ENCODE measurements around the gene RETREG3.
"Not testable (repeated sequence)": the region's sequence is repeated elsewhere in the genome, so short reads cannot be mapped to it uniquely, and the experiment has no call there.

RETREG3 gene

DNA sequence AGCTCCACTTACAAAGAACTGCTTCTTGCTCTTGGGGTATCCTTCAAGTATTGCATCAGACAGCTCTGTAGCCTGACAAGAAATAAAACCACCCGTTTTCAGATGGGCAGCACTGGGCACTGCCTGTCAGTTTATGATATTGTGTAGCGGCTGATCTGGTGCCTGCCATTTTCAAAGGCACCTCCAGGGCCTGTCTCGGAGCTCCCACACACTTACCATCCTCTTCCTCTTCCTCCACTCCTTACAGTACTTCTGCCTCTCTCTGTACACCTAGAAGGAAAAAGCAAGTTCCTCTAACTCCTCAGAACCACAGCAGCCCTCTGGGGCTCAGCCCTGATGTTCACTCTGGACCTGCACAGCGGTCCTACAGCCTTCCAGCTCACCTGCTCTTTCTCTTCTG, 36.1 kb downstream of the RETREG3 start:
- no peak for DNase-seq (ENCODE audit: low read depth in 2 of 2)

- DNase-seq (ENCODE audit: low read depth in 2 of 2): no peak
Observed at GRCh38 chr17:42571435-42572225, 37.5 kb downstream of the RETREG3 start.

- no peak for DNase-seq (ENCODE audit: low read depth in 2 of 2)
Observed at GRCh38 chr17:42568341-42569111, 40.6 kb downstream of the RETREG3 start.

GRCh38 chr17:42566883-42567573, 42.1 kb downstream of the RETREG3 start, which contains the start of gene MLX:
TSS of gene MLX (plus strand) at chr17:42567100. CDS start at chr17:42567125, 25 bp downstream.
- DNase-seq (ENCODE audit: low read depth in 2 of 2): peak; percentile 85

DNA sequence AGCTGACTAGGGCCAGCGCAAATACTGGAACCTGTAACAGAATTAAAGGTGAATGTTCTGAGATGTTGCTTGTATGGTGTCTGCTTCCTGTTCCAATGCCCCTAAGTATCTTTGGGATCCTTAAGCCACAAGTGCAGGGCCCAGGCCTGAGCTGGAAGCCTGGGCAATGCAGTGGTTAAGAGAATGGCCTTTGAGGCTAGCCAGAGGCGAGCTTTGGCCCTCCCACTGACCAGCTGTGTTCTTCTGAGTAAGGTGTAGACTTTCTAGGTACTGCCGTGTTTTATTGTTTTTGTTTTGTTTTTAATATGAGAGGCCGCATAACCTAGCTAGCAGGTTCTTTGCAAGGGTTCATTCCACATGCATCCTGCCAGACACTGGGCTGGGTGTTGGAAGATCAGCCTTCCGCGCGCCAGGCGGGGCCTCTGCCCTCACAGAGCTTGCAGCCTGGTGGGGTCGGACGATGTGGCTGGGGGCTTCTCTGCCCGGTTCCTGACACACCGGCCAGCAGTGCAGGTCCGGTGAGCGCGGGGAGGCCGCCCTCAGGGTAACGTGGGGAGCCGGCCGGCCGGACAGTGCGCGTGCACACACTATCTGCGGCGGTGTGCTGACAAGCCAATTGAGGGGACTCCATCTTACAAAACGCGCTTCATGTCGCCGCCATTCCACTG, 42.8 kb downstream of the RETREG3 start:
- DNase-seq (ENCODE audit: low read depth in 2 of 2): peak in 1 of 2 experiments; percentile 5

- no peak for DNase-seq (ENCODE audit: low read depth in 2 of 2)
Observed at GRCh38 chr17:42565523-42566214, 43.5 kb downstream of the RETREG3 start.

DNA sequence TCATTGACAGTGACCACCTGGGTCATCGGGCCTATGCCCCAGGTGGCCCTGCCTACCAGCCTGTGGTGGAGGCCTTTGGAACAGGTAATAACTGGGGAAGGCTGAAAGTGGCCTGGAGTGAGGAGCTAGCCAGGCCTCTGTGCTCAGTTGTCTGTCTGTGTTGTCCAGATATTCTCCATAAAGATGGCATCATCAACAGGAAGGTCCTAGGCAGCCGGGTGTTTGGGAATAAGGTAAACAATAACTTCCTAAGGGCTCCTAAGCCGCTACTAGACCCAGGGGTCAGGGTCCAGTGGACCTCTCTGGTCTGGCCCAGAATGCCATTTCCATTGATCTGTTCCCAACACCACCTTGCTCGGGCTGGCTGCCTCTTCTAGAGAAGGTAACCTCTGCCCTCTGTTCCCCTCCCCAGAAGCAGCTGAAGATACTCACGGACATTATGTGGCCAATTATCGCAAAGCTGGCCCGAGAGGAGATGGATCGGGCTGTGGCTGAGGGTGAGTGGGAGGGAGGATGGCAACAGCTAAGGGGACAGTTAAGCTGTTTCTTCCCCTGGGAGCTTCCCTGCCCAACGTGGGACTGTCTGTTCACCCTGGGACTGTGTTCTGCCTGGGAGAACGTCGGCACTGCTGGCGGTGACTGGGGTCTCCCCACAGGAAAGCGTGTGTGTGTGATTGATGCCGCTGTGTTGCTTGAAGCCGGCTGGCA, 44.2 kb downstream of the RETREG3 start:
- no peak for DNase-seq (ENCODE audit: low read depth in 2 of 2)

GRCh38 chr17:42563950-42564349, 45.2 kb downstream of the RETREG3 start:
- DNase-seq (ENCODE audit: low read depth in 2 of 2): no peak

DNA sequence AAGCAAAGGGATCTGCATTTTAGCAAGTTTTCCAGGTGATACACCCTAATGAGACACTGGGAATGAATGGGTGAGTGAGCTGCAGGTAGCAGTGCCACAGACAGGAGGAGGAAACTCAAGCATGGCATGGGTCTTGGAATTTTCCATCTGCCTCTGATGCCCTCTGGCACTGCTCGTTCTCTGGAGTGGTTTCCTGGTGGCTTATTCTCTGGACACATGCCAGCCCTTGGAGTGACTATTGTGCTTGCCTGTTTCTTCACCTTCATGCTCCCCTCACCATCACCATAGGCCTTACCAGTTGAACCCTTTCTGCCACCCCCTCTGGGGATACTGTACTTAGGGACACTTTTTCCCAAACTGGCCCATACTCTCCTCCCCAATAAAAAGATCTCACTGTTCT, 45.6 kb downstream of the RETREG3 start:
- DNase-seq (ENCODE audit: low read depth in 2 of 2): no peak

DNA sequence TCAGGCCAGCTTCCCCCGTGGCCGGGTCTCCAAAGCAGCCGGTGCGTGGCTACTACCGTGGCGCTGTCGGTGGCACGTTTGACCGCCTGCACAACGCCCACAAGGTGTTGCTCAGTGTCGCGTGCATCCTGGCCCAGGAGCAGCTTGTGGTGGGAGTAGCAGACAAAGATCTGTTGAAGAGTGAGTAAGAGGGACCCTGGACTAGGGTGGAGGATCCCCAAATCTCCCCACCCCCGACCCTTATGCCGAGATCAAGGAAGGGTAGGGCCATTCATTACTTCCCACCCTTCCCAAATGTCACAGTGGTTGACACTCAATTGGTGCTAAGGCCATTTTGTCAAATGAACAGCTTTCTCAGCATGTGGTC, 46.0 kb downstream of the RETREG3 start:
- no peak for DNase-seq (ENCODE audit: low read depth in 2 of 2)

DNA sequence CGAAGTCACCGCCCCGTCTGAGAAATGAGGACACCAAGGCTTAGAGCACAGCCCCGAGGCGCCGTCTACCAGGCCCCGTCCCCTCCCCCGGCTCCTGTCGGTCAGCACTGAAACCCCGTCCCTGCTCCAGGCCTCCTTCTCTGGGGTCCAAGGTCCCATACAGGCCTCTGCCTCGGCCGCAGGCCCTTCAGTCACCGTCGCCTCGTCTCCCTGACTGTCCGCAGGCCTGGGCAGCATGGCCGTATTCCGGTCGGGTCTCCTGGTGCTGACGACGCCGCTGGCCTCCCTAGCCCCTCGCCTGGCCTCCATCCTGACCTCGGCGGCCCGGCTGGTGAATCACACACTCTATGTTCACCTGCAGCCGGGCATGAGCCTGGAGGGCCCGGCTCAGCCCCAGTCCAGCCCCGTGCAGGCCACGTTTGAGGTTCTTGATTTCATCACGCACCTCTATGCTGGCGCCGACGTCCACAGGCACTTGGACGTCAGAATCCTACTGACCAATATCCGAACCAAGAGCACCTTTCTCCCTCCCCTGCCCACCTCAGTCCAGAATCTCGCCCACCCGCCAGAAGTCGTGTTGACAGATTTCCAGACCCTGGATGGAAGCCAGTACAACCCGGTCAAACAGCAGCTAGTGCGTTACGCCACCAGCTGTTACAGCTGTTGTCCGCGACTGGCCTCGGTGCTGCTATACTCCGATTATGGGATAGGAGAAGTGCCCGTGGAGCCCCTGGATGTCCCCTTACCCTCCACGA, 46.6 kb downstream of the RETREG3 start:
- DNase-seq (ENCODE audit: low read depth in 2 of 2): no peak

DNA sequence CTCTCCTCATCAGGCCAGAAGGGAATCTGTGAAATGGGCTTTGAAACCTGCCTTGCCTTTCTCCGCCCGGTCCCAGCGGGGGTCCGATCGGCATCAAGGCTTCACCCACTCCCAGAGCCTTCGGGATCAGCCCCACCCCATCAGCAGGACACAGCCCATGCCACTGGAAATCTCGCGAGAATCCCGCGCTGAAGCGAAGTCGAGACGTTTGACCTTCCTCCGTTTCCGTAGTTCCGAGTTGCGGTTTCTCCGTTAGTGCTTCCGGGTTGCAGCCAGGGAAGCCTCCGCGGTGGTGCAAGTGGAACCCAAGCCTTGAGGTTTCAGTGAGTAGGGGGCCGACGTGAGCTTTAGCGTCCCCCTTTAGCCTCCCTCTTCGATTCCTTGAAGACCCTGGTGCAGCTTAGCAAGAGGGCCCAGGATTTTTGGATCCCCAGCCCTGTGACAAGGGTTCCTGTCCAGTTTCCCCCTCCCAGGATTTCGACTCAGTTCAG, 47.2 kb downstream of the RETREG3 start, which contains the start of gene COASY:
COASY (plus strand) TSS at position 252 of the 491 bp plus-strand sequence. CDS start 475 bp downstream, outside the sequence.
- DNase-seq (ENCODE audit: low read depth in 2 of 2): peak; percentile 87 to 94

DNA sequence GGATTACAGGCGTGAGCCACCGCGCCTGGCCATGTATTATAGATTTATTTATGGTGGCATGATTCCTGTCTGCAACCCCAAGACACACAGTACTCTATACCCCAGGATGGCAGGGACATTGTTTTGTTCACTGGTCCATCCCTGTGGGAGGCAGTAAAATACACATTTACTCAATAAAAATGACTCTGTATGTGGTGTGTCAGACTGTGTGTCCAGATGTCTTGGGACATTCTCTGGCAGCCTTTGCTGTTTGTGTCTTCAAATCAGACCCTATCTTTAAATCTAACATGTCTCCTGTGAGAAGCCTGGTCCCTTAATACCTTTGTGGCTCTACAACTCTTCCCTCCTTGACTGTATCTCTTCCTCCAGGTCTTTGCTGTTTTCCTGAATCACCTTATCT, 48.9 kb downstream of the RETREG3 start:
- no peak for DNase-seq (ENCODE audit: low read depth in 2 of 2)

DNA sequence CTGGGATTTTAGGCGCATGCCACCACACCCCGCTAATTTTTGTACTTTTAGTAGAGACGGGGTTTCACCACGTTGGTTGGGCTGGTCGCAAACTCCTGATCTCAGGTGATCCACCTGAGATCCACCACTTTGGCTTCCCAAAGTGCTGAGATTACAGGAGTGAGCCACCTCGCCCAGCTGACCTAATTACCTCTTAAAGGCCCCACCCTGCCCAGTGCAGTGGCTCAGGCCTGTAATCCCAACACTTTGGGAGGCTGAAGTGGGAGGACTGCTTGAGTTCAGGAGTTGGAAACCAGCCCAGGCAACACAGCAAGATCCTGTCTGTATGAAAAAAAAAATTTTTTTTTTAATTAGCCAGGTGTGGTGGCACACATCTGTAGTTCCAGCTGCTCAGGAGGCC, 50.1 kb downstream of the RETREG3 start:
- no peak for DNase-seq (ENCODE audit: low read depth in 2 of 2)

DNA sequence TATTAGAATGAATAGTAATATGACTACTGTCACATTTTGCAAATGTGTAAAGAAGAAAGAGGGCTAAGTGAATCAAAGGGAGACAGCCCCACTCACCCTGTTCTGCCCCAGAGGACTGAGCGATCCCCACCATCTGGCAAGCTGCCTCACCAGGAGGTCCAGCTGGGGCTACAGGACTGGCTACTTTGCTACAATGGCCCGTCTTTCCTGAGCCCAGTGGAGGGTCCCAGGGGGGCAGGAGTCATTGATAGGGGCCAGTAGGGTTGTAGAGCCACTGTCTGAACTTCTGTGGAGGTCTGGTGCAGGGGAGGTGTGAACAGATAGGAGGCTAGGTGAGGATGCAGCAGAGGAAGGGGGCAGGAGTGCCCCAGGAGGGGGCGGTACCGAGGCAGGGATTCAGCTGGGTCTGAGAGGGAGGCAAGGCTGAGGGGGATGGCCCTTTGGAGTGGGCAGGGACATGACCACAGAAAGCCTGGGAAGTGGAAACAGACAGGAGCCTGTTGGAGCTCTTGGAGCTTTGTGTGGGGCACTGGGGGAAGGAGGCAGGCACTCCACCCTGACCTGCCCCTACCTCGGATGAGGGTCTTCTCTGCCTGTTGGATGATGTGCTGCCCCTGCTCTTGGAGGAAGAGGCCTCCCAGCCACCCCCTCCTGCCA, 53.1 kb downstream of the RETREG3 start:
- not testable (repeated sequence) for DNase-seq (ENCODE audit: low read depth in 2 of 2)

DNA sequence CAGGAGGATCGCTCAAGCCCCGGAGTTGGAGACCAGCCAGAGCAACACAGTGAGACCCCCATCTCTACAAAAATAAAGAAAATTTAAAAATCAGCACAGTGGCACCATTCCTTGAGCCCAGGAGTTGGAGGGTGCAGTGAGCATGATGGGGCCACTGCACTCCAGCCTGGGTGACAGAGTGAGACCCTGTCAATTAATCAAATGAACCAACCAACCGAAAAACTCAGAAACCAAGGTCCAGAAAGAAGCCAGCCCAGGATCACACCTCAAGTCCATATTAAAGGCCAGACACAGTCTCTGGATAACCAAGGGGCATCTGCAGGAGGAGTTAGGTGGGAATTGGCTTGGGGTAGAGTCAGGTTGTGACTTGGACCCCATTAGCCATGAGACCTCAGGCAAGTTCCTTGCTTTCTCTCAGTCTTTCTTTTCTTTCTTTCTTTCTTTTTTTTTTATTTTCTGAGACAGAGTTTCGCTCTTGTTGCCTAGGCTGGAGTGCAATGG, 54.0 kb downstream of the RETREG3 start:
- no peak for DNase-seq (ENCODE audit: low read depth in 2 of 2)

GRCh38 chr17:42554250-42555121, 54.7 kb downstream of the RETREG3 start:
- DNase-seq (ENCODE audit: low read depth in 2 of 2): peak in 1 of 2 experiments; percentile 77

GRCh38 chr17:42553866-42554249, 55.3 kb downstream of the RETREG3 start:
- DNase-seq (ENCODE audit: low read depth in 2 of 2): no peak
